ENCODE measurements around the gene KCNK4. TPM values are rescaled to one million over a fixed set of nuclear protein-coding genes. Genes with fewer than 3 reads are reported as not detected.

KCNK4 gene
- total and polyA plus RNA-seq, 2 of the 13 experiments (the other 11 are each of a cell fraction or from before 2014, with no cell fraction given), result not detected

GRCh38 chr11:64317325-64317960 lies 26.3 kb downstream of the KCNK4 start, which contains the start of gene TRMT112 (continued):
- peak; percentile 79 for TF ChIP-seq CREB1 (IDR thresholded peaks at IDR 0.05)
- peak; percentile 96 for TF ChIP-seq CREB1 (CRISPR knock-in tag; IDR thresholded peaks at IDR 0.05)
- TF ChIP-seq BORCS8-MEF2B (CRISPR knock-in tag; IDR thresholded peaks at IDR 0.05), result peak; percentile 56; the same call in 1 of the 2 replicates
- TF ChIP-seq ZNF343 (CRISPR knock-in tag; IDR thresholded peaks at IDR 0.05), result no peak
- no peak for TF ChIP-seq HNF1A (IDR thresholded peaks at IDR 0.05; ENCODE audit: low read depth)
- TF ChIP-seq HNF1A (CRISPR knock-in tag; IDR thresholded peaks at IDR 0.05; ENCODE audit: borderline replicate concordance), result 0 out of 2 replicates have a peak, but pooled peaks have one; percentile 25
- TF ChIP-seq HCFC1 (IDR thresholded peaks at IDR 0.05; ENCODE audit: low read depth, low read length), result peak; percentile 43; the same call in 1 of the 2 replicates
- no peak for TF ChIP-seq RFX1 (IDR thresholded peaks at IDR 0.05)
- TF ChIP-seq PHB2 (IDR thresholded peaks at IDR 0.05; ENCODE audit: partially characterized antibody), result no peak
- no peak for TF ChIP-seq KDM1A (CRISPR knock-in tag; IDR thresholded peaks at IDR 0.05)
- TF ChIP-seq ZNF503 (CRISPR knock-in tag; IDR thresholded peaks at IDR 0.05), result no peak
- no peak for TF ChIP-seq RAD51 (IDR thresholded peaks at IDR 0.05; ENCODE audit: borderline replicate concordance)
- peak; percentile 77; the same call in 1 of the 2 replicates for TF ChIP-seq ZNF430 (CRISPR knock-in tag; IDR thresholded peaks at IDR 0.05)
- TF ChIP-seq ZNF264 (CRISPR knock-in tag; IDR thresholded peaks at IDR 0.05), result peak; percentile 45
- TF ChIP-seq ZNF614 (CRISPR knock-in tag; IDR thresholded peaks at IDR 0.05; ENCODE audit: borderline replicate concordance), result no peak
- no peak; the same call in 1 of the 2 replicates for TF ChIP-seq ZNF772 (CRISPR knock-in tag; IDR thresholded peaks at IDR 0.05)
- no peak for TF ChIP-seq ZNF660 (CRISPR knock-in tag; IDR thresholded peaks at IDR 0.05; ENCODE audit: borderline replicate concordance, low read depth)
- TF ChIP-seq AHDC1 (CRISPR knock-in tag; IDR thresholded peaks at IDR 0.05; ENCODE audit: borderline replicate concordance), result no peak
- 0 out of 2 replicates have a peak, but pooled peaks have one; percentile 49 for TF ChIP-seq ZBTB21 (CRISPR knock-in tag; IDR thresholded peaks at IDR 0.05)
- peak; percentile 83 for TF ChIP-seq SP4 (CRISPR knock-in tag; IDR thresholded peaks at IDR 0.05)

All from HepG2 (cell line).